Measurements from ENCODE around the gene RPS25. TPM values are rescaled to one million over a fixed set of nuclear protein-coding genes. Genes with fewer than 3 reads are reported as not detected.
A peak's percentile ranks its signal among the peaks of the same experiment; 100 is the strongest.

The RPS25 gene
- total and polyA plus RNA-seq, 10 of the 15 experiments (the other 5 are each of a cell fraction or from before 2014, with no cell fraction given), result 886 to 3,746 (median 3,066) TPM

DNA sequence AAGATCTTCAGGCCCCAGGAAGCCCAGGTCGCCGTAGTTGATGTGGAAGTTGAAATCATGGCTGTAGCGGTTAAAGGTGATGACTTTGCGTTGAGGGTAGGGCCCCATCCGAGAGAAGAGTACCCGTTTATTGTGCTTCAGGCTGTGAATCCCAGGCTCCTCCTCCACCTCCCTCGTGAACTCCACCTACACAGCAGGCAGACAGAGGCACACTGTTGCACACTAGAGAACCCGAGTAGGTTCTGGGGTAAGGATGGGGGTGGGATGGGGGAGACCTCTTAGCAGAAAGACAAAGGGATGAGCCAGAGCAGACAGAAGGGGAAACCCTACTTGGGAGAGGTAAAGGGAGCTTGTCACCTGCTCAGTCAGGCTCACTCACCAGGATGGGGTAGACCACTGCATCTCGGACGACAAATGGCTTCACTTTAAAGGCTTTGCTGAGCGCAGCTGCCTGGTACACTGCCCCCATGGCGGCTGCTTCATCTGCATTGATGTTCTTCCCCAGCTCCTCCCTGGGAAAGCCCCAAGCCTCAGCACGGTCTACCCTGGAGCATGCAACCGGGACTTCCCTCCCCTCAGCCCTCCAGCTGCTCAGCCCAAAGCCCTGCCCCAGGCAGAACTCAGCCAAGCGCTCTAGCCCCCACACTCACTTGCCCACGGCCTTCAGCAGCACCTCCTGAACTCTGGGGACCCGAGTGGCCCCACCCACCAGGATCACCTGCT, 33.5 kb upstream of the RPS25 start (continued):
- no peak for TF ChIP-seq PRDM15 (CRISPR knock-in tag; IDR thresholded peaks at IDR 0.05)
- peak; percentile 59; the same call in 1 of the 2 replicates for TF ChIP-seq IKZF1 (conservative IDR thresholded peaks at IDR 0.05)
- TF ChIP-seq MTA3 (IDR thresholded peaks at IDR 0.05; ENCODE audit: borderline replicate concordance, low read length), result no peak
- TF ChIP-seq POLR2AphosphoS5 (IDR thresholded peaks at IDR 0.05; ENCODE audit: low read length), result peak; percentile 78
- peak; percentile 58 to 83; a peak in 3 of 4 replicates for TF ChIP-seq BHLHE40 (IDR thresholded peaks at IDR 0.05; ENCODE audit: borderline replicate concordance in 1 of 2, low read depth in 2 of 2, low read length in 1 of 2)
- TF ChIP-seq RELA (IDR thresholded peaks at IDR 0.05; ENCODE audit: borderline replicate concordance, partially characterized antibody), result peak; percentile 98
- peak; percentile 41 for TF ChIP-seq BCL3 (IDR thresholded peaks at IDR 0.05; ENCODE audit: borderline replicate concordance, insufficient read depth, low read depth, low read length, poor library complexity, severe bottlenecking)
- 0 out of 2 replicates have a peak, but pooled peaks have one; percentile 14 for TF ChIP-seq POLR2AphosphoS2 (IDR thresholded peaks at IDR 0.05; ENCODE audit: low read depth, low read length)
- TF ChIP-seq NR2F1 (conservative IDR thresholded peaks at IDR 0.05), result peak; percentile 41; the same call in 1 of the 2 replicates
- TF ChIP-seq HDAC2 (IDR thresholded peaks at IDR 0.05), result no peak
- peak; percentile 89 for TF ChIP-seq TCF12 (IDR thresholded peaks at IDR 0.05; ENCODE audit: low read depth, low read length)
- TF ChIP-seq, protein P1, sequence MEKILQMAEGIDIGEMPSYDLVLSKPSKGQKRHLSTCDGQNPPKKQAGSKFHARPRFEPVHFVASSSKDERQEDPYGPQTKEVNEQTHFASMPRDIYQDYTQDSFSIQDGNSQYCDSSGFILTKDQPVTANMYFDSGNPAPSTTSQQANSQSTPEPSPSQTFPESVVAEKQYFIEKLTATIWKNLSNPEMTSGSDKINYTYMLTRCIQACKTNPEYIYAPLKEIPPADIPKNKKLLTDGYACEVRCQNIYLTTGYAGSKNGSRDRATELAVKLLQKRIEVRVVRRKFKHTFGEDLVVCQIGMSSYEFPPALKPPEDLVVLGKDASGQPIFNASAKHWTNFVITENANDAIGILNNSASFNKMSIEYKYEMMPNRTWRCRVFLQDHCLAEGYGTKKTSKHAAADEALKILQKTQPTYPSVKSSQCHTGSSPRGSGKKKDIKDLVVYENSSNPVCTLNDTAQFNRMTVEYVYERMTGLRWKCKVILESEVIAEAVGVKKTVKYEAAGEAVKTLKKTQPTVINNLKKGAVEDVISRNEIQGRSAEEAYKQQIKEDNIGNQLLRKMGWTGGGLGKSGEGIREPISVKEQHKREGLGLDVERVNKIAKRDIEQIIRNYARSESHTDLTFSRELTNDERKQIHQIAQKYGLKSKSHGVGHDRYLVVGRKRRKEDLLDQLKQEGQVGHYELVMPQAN (conservative IDR thresholded peaks at IDR 0.05), result 0 out of 2 replicates have a peak, but pooled peaks have one; percentile 14
- TF ChIP-seq, protein P2, sequence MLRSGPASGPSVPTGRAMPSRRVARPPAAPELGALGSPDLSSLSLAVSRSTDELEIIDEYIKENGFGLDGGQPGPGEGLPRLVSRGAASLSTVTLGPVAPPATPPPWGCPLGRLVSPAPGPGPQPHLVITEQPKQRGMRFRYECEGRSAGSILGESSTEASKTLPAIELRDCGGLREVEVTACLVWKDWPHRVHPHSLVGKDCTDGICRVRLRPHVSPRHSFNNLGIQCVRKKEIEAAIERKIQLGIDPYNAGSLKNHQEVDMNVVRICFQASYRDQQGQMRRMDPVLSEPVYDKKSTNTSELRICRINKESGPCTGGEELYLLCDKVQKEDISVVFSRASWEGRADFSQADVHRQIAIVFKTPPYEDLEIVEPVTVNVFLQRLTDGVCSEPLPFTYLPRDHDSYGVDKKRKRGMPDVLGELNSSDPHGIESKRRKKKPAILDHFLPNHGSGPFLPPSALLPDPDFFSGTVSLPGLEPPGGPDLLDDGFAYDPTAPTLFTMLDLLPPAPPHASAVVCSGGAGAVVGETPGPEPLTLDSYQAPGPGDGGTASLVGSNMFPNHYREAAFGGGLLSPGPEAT (IDR thresholded peaks at IDR 0.05; ENCODE audit: low read depth), result peak; percentile 81
- 0 out of 2 replicates have a peak, but pooled peaks have one; percentile 30 for TF ChIP-seq CREB1 (IDR thresholded peaks at IDR 0.05; ENCODE audit: low read depth)
- TF ChIP-seq MXI1 (IDR thresholded peaks at IDR 0.05; ENCODE audit: low read depth, low read length), result no peak
- no peak for TF ChIP-seq CHD2 (IDR thresholded peaks at IDR 0.05; ENCODE audit: borderline replicate concordance, low read depth, low read length)
- TF ChIP-seq HDGF (IDR thresholded peaks at IDR 0.05), result peak; percentile 76; the same call in 1 of the 2 replicates
- no peak for TF ChIP-seq PAX8 (IDR thresholded peaks at IDR 0.05)
- TF ChIP-seq ZNF207 (IDR thresholded peaks at IDR 0.05; ENCODE audit: borderline replicate concordance), result 0 out of 2 replicates have a peak, but pooled peaks have one; percentile 26
- TF ChIP-seq MTA2 (IDR thresholded peaks at IDR 0.05; ENCODE audit: low read depth), result 0 out of 2 replicates have a peak, but pooled peaks have one; percentile 27
- TF ChIP-seq NBN (IDR thresholded peaks at IDR 0.05), result peak; percentile 64; the same call in 1 of the 2 replicates
- TF ChIP-seq SIN3A (IDR thresholded peaks at IDR 0.05; ENCODE audit: low read depth, low read length), result no peak; the same call in 1 of the 2 replicates
